ENCODE data around the gene CBR3. TPM values are rescaled to one million over a fixed set of nuclear protein-coding genes. Genes with fewer than 3 reads are reported as not detected.

The CBR3 gene
- total and polyA plus RNA-seq, 2 of the 4 experiments (the other 2 are of a cell fraction), result 13.4 to 15.4 TPM

DNA sequence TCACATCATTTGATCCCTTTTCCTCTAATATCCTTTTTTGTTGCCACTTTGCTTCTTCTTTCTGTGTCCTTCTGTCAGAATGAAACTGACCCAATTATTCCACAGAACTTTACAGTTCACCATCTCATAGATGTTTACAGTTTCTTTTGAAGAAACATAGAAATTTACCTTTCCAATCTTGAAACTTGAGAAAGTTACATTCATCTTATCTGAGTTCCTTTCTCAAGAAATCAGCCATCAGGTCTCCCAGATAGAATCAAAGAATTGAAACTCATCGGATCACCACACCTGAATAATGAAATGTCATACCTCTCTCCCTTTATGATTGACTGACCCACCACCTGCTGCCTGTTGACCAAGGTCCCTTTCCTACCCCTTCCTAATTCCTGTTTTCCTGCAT lies 41.4 kb upstream of the CBR3 start:
- Histone ChIP-seq H3K4me3 (ENCODE audit: insufficient read depth, low read depth, low read length) (no peak overlapping the region), H2BK5ac (ENCODE audit: low read depth, low read length, poor library complexity, severe bottlenecking) (no peak overlapping the region), H3K27ac (ENCODE audit: insufficient read depth, low read length) (no peak overlapping the region), H3K9me3 (ENCODE audit: control insufficient read depth, insufficient read depth, low read length) (peaks cover 11% of the 10 kb centered on the region), H3K23ac (ENCODE audit: low read depth, low read length) (no peak overlapping the region), H4K20me1 (ENCODE audit: insufficient read depth, low read length) (no peaks in the 10 kb centered on the region), H2BK15ac (ENCODE audit: low read depth, low read length) (no peak overlapping the region), H3K4me1 (ENCODE audit: control insufficient read depth, insufficient read depth, low read length) (no peaks in the 10 kb centered on the region), H3K79me1 (ENCODE audit: low read depth in 1 of 2, low read length in 2 of 2) (no peaks in the 10 kb centered on the region), H2AFZ (replicated peaks; ENCODE audit: low read length, poor library complexity) (no peak overlapping the region), H3K18ac (ENCODE audit: low read depth, low read length) (no peak overlapping the region), H3K9me1 (ENCODE audit: insufficient read depth, low read length) (no peaks in the 10 kb centered on the region), H3K9ac (ENCODE audit: low read depth, low read length) (no peak overlapping the region), H3K4ac (ENCODE audit: low read depth, low read length) (no peak overlapping the region), H4K91ac (ENCODE audit: insufficient read depth, low read depth, low read length) (no peak overlapping the region), H3K36me3 (ENCODE audit: control insufficient read depth, insufficient read depth, low read length) (no peaks in the 10 kb centered on the region), H3K14ac (replicated peaks; ENCODE audit: low read depth, low read length) (no peak overlapping the region), H3K4me2 (ENCODE audit: low read depth, low read length) (no peak overlapping the region), H2AK5ac (ENCODE audit: low read depth, low read length) (no peak overlapping the region), H2BK20ac (ENCODE audit: low read depth, low read length) (no peak overlapping the region), H2BK120ac (ENCODE audit: low read depth, low read length) (no peak overlapping the region), H4K8ac (ENCODE audit: low read depth in 2 of 2, low read length in 2 of 2) (no peak overlapping the region), H2AK9ac (replicated peaks; ENCODE audit: low read depth, low read length, poor library complexity) (no peak overlapping the region), H4K5ac (ENCODE audit: low read depth, low read length) (no peak overlapping the region), H3K27me3 (ENCODE audit: control insufficient read depth, insufficient read depth, low read length) (peaks cover 8% of the 10 kb centered on the region), H3K56ac (ENCODE audit: extremely low read depth, insufficient read depth, low read length) (no peak overlapping the region)
- TF ChIP-seq NFE2L2 (IDR thresholded peaks at IDR 0.05; ENCODE audit: low read depth, low read length) (no peak), MXI1 (IDR thresholded peaks at IDR 0.05; ENCODE audit: borderline replicate concordance, low read depth, low read length) (no peak), RCOR1 (IDR thresholded peaks at IDR 0.05; ENCODE audit: insufficient replicate concordance, low read length) (no peak), SMC3 (IDR thresholded peaks at IDR 0.05; ENCODE audit: low read depth, low read length) (no peak), MAZ (IDR thresholded peaks at IDR 0.05; ENCODE audit: borderline replicate concordance, low read depth, low read length) (no peak), CHD1 (IDR thresholded peaks at IDR 0.05; ENCODE audit: low read depth, low read length) (no peak), MAFK (IDR thresholded peaks at IDR 0.05; ENCODE audit: low read depth, low read length) (no peak), CEBPB (IDR thresholded peaks at IDR 0.05; ENCODE audit: low read depth, low read length) (no peak), FOS (IDR thresholded peaks at IDR 0.05; ENCODE audit: low read depth, low read length) (no peak), BHLHE40 (IDR thresholded peaks at IDR 0.05; ENCODE audit: low read depth, low read length) (no peak)
- TF ChIP-seq, protein P1, sequence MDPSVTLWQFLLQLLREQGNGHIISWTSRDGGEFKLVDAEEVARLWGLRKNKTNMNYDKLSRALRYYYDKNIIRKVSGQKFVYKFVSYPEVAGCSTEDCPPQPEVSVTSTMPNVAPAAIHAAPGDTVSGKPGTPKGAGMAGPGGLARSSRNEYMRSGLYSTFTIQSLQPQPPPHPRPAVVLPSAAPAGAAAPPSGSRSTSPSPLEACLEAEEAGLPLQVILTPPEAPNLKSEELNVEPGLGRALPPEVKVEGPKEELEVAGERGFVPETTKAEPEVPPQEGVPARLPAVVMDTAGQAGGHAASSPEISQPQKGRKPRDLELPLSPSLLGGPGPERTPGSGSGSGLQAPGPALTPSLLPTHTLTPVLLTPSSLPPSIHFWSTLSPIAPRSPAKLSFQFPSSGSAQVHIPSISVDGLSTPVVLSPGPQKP (IDR thresholded peaks at IDR 0.05; ENCODE audit: borderline replicate concordance, low read depth, low read length), result no peak
- TF ChIP-seq, protein P2, sequence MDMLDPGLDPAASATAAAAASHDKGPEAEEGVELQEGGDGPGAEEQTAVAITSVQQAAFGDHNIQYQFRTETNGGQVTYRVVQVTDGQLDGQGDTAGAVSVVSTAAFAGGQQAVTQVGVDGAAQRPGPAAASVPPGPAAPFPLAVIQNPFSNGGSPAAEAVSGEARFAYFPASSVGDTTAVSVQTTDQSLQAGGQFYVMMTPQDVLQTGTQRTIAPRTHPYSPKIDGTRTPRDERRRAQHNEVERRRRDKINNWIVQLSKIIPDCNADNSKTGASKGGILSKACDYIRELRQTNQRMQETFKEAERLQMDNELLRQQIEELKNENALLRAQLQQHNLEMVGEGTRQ (IDR thresholded peaks at IDR 0.05; ENCODE audit: low read depth, low read length), result no peak
- TF ChIP-seq, protein P3, sequence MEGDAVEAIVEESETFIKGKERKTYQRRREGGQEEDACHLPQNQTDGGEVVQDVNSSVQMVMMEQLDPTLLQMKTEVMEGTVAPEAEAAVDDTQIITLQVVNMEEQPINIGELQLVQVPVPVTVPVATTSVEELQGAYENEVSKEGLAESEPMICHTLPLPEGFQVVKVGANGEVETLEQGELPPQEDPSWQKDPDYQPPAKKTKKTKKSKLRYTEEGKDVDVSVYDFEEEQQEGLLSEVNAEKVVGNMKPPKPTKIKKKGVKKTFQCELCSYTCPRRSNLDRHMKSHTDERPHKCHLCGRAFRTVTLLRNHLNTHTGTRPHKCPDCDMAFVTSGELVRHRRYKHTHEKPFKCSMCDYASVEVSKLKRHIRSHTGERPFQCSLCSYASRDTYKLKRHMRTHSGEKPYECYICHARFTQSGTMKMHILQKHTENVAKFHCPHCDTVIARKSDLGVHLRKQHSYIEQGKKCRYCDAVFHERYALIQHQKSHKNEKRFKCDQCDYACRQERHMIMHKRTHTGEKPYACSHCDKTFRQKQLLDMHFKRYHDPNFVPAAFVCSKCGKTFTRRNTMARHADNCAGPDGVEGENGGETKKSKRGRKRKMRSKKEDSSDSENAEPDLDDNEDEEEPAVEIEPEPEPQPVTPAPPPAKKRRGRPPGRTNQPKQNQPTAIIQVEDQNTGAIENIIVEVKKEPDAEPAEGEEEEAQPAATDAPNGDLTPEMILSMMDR (conservative IDR thresholded peaks at IDR 0.05; ENCODE audit: low read depth, low read length), result no peak
- in situ Hi-C loops (cut with MboI; ENCODE audit: low sequenced_read_pairs), result no loop called here
- no TSS peak for BruUV-seq (replicated peaks)
- ATAC-seq (ENCODE audit: low read depth) (no peak), DNase-seq (no peak)
- 40% methylated on average over 1 of the region's 1 CpG; no CpG with 5 or more reads in 1 of the 2 experiments for WGBS, 2 experiments (ENCODE audit: extremely low coverage in 2 of 2, insufficient read length in 1 of 2)
- dilution Hi-C loops (cut with HindIII; ENCODE audit: low sequenced_read_pairs, unreplicated experiment), result no loop called here
- CTCF ChIA-PET, result no interaction called here
- intact Hi-C loops (cut with micrococcal nuclease), result no loop called here
- POLR2A ChIA-PET (ENCODE audit: unreplicated experiment), result no interaction called here
